ENCODE measurements around the gene ZFC3H1.

Gene ZFC3H1

GRCh38 chr12:71638499-71638898 lies 25.1 kb downstream of the ZFC3H1 start:
- H3K4me3 Mint-ChIP-seq, result no peak overlapping the region
- no peak overlapping the region for H3K27ac Mint-ChIP-seq
- peaks cover 60% of the 10 kb centered on the region for H3K36me3 Mint-ChIP-seq (ENCODE audit: low read depth)
- H3K27me3 Mint-ChIP-seq (ENCODE audit: low read depth), result no peaks in the 10 kb centered on the region
- H3K4me1 Mint-ChIP-seq (ENCODE audit: low read depth), result peaks cover 18% of the 10 kb centered on the region
- H3K9me3 Mint-ChIP-seq, result no peaks in the 10 kb centered on the region
- DNase-seq (ENCODE audit: low spot score), result no peak

GRCh38 chr12:71636704-71637115 lies 26.9 kb downstream of the ZFC3H1 start:
- no peaks in the 10 kb centered on the region for H3K27me3 Mint-ChIP-seq (ENCODE audit: low read depth)
- peaks cover 12% of the 10 kb centered on the region for H3K4me1 Mint-ChIP-seq (ENCODE audit: low read depth)
- peak overlapping the region; percentile 74 for H3K27ac Mint-ChIP-seq
- H3K4me3 Mint-ChIP-seq, result no peak overlapping the region
- peaks cover 59% of the 10 kb centered on the region for H3K36me3 Mint-ChIP-seq (ENCODE audit: low read depth)
- DNase-seq (ENCODE audit: low spot score), result no peak
- no peaks in the 10 kb centered on the region for H3K9me3 Mint-ChIP-seq

DNA sequence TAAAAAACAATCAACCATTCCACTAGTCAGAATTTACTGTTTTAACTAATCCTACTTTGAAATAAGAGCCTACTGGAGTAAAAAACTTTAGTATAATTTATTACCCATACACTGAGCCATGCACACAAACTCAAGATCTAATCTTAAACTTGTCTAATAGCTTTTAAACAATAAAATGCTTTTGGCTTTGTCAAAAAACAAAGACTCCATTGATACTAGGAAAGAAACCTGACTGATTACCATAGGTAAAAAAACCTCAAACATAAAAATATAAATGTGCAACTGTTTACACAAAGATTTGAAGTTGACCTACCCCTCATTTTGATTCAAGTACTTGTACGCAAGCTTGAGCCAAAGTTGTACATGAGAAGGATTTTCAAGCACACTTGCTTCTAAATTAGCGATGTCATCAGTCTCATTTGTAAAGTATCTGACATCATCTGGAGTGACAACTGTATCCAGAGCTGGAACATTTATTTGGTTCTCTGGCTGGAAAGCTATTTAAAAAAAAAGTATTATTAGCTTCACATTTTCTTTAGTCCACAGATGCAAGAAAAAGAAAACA lies 36.1 kb downstream of the ZFC3H1 start:
- Mint-ChIP-seq H3K4me3 (no peak overlapping the region), H3K27ac (no peak overlapping the region), H3K36me3 (ENCODE audit: low read depth) (peaks cover 67% of the 10 kb centered on the region), H3K4me1 (ENCODE audit: low read depth) (peaks cover 16% of the 10 kb centered on the region), H3K9me3 (no peaks in the 10 kb centered on the region), H3K27me3 (ENCODE audit: low read depth) (no peaks in the 10 kb centered on the region)
- no peak for DNase-seq (ENCODE audit: low spot score)

DNA sequence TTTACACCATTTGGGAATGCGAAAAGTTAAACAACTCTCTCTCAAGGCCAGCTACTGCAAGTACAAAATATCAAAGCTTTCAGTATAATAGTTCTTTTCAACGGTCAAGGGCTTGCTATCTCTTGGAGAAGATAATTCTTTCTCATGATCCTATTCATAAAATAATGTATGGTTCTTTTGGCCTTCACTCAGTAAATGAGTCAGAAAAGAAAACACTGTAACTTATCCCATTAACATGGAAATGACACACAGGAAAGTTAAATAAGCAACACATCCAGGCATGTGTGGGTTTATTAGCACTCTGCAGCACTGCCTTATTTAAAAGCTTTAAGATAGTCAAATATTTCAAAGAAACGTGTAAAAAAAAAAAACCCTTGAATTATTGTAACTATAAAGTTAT lies 36.9 kb downstream of the ZFC3H1 start:
- Mint-ChIP-seq H3K36me3 (ENCODE audit: low read depth) (peaks cover 66% of the 10 kb centered on the region), H3K27me3 (ENCODE audit: low read depth) (no peaks in the 10 kb centered on the region), H3K4me1 (ENCODE audit: low read depth) (peaks cover 16% of the 10 kb centered on the region), H3K9me3 (no peaks in the 10 kb centered on the region), H3K27ac (peak overlapping the region; percentile 45), H3K4me3 (no peak overlapping the region)
- no peak for DNase-seq (ENCODE audit: low spot score)

DNA sequence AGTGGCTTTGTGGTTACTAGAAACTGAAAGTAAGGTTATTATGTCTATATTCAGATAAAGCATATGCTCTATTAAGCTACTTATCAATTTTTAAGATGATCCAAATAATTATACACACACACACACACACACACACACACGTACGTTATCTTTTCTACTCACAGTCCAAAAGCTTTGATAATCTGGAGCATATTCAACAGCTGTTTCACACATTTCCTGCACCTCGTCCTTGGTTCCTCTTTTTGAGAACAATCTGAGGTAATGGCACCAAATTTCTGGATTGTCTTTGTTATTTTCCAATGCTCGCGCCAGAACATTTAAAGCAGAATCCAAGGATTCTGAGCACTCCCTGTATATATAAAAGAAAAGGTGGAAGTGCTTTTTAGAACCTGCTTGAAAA lies 37.5 kb downstream of the ZFC3H1 start:
- H3K9me3 Mint-ChIP-seq, result no peaks in the 10 kb centered on the region
- DNase-seq (ENCODE audit: low spot score), result no peak
- no peaks in the 10 kb centered on the region for H3K27me3 Mint-ChIP-seq (ENCODE audit: low read depth)
- H3K27ac Mint-ChIP-seq, result peak overlapping the region; percentile 17
- peak overlapping the region; percentile 44 for H3K4me3 Mint-ChIP-seq
- peaks cover 69% of the 10 kb centered on the region for H3K36me3 Mint-ChIP-seq (ENCODE audit: low read depth)
- H3K4me1 Mint-ChIP-seq (ENCODE audit: low read depth), result peaks cover 16% of the 10 kb centered on the region

DNA sequence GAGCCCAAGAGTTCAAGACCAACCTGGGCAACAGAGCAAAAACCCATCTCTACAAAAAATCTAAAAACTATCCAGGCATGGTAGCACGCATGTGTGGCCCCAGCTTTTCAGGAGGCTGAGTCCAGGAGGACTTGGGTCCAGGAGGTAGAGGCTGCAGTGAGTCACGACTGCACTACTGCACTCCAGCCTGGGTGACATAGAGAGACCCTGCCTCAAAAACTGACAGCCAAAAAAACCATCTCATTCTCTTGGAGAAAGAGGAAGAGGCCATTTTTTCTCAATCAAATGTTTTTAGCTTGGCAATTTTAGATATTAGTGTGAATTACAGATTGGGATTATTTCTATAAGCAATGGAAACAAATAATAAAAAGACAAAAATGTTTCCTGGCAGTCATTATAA lies 38.2 kb downstream of the ZFC3H1 start:
- Mint-ChIP-seq H3K27ac (no peak overlapping the region), H3K9me3 (no peaks in the 10 kb centered on the region), H3K27me3 (ENCODE audit: low read depth) (no peaks in the 10 kb centered on the region), H3K4me3 (no peak overlapping the region), H3K36me3 (ENCODE audit: low read depth) (peaks cover 72% of the 10 kb centered on the region), H3K4me1 (ENCODE audit: low read depth) (peaks cover 21% of the 10 kb centered on the region)
- DNase-seq (ENCODE audit: low spot score), result no peak

DNA sequence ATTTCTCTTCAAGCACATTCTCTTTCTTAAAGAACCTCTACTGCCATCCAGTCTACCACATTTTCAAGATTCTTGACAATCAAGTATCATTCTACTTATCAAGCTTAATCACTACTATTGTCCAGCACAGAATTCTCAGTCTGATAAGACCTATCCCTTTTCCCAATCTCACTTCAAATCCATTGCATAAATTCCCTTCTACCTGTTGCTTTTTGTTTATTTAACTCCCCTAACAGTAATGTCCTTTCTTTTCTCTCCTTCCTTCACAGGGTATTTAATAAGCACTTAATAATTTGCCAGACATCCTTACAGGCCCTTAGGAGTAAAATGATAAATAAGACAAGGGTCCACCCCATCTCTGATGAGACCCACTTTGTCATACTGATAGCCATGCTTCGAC lies 41.7 kb downstream of the ZFC3H1 start:
- DNase-seq (ENCODE audit: low spot score), result no peak
- Mint-ChIP-seq H3K9me3 (no peaks in the 10 kb centered on the region), H3K36me3 (ENCODE audit: low read depth) (peaks cover 69% of the 10 kb centered on the region), H3K27ac (no peak overlapping the region), H3K4me3 (no peak overlapping the region), H3K27me3 (ENCODE audit: low read depth) (no peaks in the 10 kb centered on the region), H3K4me1 (ENCODE audit: low read depth) (peaks cover 19% of the 10 kb centered on the region)

- Mint-ChIP-seq H3K4me3 (peak overlapping the region; percentile 49), H3K9me3 (no peaks in the 10 kb centered on the region)
Observed at GRCh38 chr12:71610031-71610795, 53.4 kb downstream of the ZFC3H1 start.

DNA sequence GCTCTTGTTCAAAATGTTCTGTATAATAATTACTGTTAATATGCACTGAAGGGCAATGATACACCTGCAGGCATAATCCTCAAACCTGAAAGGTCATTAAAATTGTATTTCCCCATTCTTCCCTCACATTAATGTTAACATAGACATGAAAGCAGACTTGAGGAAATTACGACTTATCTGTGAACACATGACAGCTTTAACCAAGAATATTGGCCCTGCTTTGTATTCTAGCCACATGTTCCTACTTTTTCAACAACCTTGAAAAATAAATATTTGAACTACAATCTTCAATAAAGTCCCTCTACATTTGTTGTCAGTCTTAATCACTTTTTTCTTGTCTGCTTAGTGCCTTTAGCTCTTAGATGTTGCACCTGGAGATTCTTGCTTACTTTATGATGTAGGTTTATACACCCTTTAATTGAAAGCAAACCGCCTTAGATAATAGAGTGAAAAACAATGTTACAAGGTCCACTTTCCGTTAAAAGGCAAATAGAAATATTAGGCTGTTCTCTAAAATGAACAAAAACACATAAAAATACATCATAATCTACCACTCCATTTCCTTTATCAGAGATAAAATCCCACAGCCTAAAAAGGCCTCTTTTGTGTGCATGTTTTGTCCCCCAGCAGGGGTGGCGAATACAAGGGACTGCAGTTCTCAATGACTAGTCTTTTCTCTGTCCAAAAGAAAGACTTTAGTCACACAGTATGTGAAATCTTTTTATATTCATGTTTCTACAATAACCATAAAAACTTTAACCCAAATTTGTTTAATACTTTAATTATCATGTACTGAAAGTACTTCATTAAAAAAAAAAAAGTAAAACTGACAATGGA lies 55.9 kb downstream of the ZFC3H1 start:
- no peak for DNase-seq (ENCODE audit: low spot score)
- Mint-ChIP-seq H3K4me3 (no peak overlapping the region), H3K36me3 (ENCODE audit: low read depth) (peaks cover 58% of the 10 kb centered on the region), H3K27me3 (ENCODE audit: low read depth) (no peaks in the 10 kb centered on the region), H3K27ac (no peak overlapping the region), H3K4me1 (ENCODE audit: low read depth) (peaks cover 15% of the 10 kb centered on the region), H3K9me3 (no peaks in the 10 kb centered on the region)

More at GRCh38 chr12:71610031-71610795, 53.4 kb downstream of the ZFC3H1 start:
- DNase-seq (ENCODE audit: low spot score), result no peak
- peaks cover 15% of the 10 kb centered on the region for H3K4me1 Mint-ChIP-seq (ENCODE audit: low read depth)
- H3K27me3 Mint-ChIP-seq (ENCODE audit: low read depth), result no peaks in the 10 kb centered on the region
- H3K36me3 Mint-ChIP-seq (ENCODE audit: low read depth), result peaks cover 70% of the 10 kb centered on the region
- H3K27ac Mint-ChIP-seq, result peak overlapping the region; percentile 64

DNA sequence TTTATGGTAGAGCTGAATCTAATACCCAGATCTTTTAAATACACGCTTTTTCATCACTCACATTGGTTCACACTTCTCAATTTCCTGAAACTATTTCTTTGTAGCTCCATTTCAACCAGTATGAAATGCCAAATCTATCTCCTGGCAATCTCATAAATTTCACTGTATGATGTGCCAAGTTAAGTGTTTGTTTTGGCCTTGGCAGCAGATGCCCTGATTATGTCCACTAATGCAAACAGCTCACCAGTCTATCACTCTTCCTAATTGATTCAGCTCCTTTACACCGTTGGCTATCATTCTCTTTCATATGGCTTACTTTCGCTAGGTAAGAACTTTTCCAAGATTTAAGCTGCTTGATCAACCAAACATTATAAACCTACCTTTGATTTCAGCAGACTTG lies 58.6 kb downstream of the ZFC3H1 start:
- H3K4me1 Mint-ChIP-seq (ENCODE audit: low read depth), result peaks cover 5% of the 10 kb centered on the region
- no peak for DNase-seq (ENCODE audit: low spot score)
- no peak overlapping the region for H3K27ac Mint-ChIP-seq
- H3K36me3 Mint-ChIP-seq (ENCODE audit: low read depth), result peaks cover 34% of the 10 kb centered on the region
- no peaks in the 10 kb centered on the region for H3K9me3 Mint-ChIP-seq
- no peak overlapping the region for H3K4me3 Mint-ChIP-seq
- H3K27me3 Mint-ChIP-seq (ENCODE audit: low read depth), result no peaks in the 10 kb centered on the region

GRCh38 chr12:71602761-71603577 lies 60.7 kb downstream of the ZFC3H1 start:
- no peaks in the 10 kb centered on the region for H3K4me1 Mint-ChIP-seq (ENCODE audit: low read depth)
- no peak overlapping the region for H3K27ac Mint-ChIP-seq
- peaks cover 4% of the 10 kb centered on the region for H3K9me3 Mint-ChIP-seq

GRCh38 chr12:71601546-71601945 lies 62.1 kb downstream of the ZFC3H1 start:
- Mint-ChIP-seq H3K27ac (no peak overlapping the region), H3K27me3 (ENCODE audit: low read depth) (peaks cover 6% of the 10 kb centered on the region), H3K9me3 (peaks cover 4% of the 10 kb centered on the region), H3K36me3 (ENCODE audit: low read depth) (peaks cover 10% of the 10 kb centered on the region), H3K4me3 (no peak overlapping the region), H3K4me1 (ENCODE audit: low read depth) (no peaks in the 10 kb centered on the region)
- DNase-seq (ENCODE audit: low spot score), result no peak

More at GRCh38 chr12:71602761-71603577, 60.7 kb downstream of the ZFC3H1 start:
- Mint-ChIP-seq H3K4me3 (no peak overlapping the region), H3K27me3 (ENCODE audit: low read depth) (peaks cover 6% of the 10 kb centered on the region), H3K36me3 (ENCODE audit: low read depth) (peaks cover 20% of the 10 kb centered on the region)
- no peak for DNase-seq (ENCODE audit: low spot score)

- DNase-seq (ENCODE audit: low spot score), result no peak
- Mint-ChIP-seq H3K27ac (no peak overlapping the region), H3K27me3 (ENCODE audit: low read depth) (peaks cover 13% of the 10 kb centered on the region), H3K4me3 (no peak overlapping the region), H3K4me1 (ENCODE audit: low read depth) (no peaks in the 10 kb centered on the region), H3K9me3 (peaks cover 4% of the 10 kb centered on the region), H3K36me3 (ENCODE audit: low read depth) (no peaks in the 10 kb centered on the region)
Observed at GRCh38 chr12:71599210-71599609, 64.4 kb downstream of the ZFC3H1 start.

All from T-helper 2 cell treated with Interferon-gamma antibody and Interleukin-4, amounts not matched to agents 5 μg/mL and 100 μg/mL, for 36 hours (primary cell).